ENCODE measurements around the gene MGAT4A.

GRCh38 chr2:98617149-98617548 is 113.8 kb downstream of the MGAT4A start:
- TF ChIP-seq CTCF (IDR thresholded peaks at IDR 0.05), result no peak
- no peak for TF ChIP-seq POLR2A (IDR thresholded peaks at IDR 0.05)
